K562 (cell line): ENCODE measurements around the gene MRPS26. TPM values are rescaled to one million over a fixed set of nuclear protein-coding genes. Genes with fewer than 3 reads are reported as not detected.
A peak's percentile ranks its signal among the peaks of the same experiment; 100 is the strongest.

Experiments
- ATAC-seq: fragments of 200-7000 bp; cut with Tn5 transposase; 3 replicates; pipeline ENCODE4 v1.9.1; 2020; ENCODE audit warnings: moderate library complexity
- BruUV-seq: library from RNA; stranded (reverse); fragments of 400-500 nt; replicated peaks from 2 replicates; lab custom pipeline; 2021; lab: Mats Ljungman, UMichigan
- CTCF ChIA-PET: fragments of 300-600 bp; formaldehyde crosslinking; extraction: SDS; loops from one replicate; lab custom pipeline; 2021; ENCODE audit warnings: low intra/inter-chr PET ratio; lab: Yijun Ruan, JAX
- POLR2A ChIA-PET: fragments of 300-600, 350-650 bp; sonication (Branson Sonifier 250); formaldehyde crosslinking; extraction: SDS; loops from one replicate; lab custom pipeline; 2021; ENCODE audit warnings: antibody characterized with exemption, inconsistent platforms; lab: Yijun Ruan, JAX
- DNase-seq, 4 experiments: peaks; one replicate each; pipeline versions ENCODE4 v3.0.0 to v3.0.0-alpha.2; 2011 to 2018; ENCODE audit warnings: low spot score in 3 of 4, mixed read lengths in 3 of 4; ENCODE audit errors: extremely low read depth in 1 of 4
- FAIRE-seq: peaks from 2 replicates; lab custom pipeline; 2011; peaks lifted over from hg19 to GRCh38; lab: Jason Lieb, UNC
- H2AFZ ChIP-seq: 2 replicates; pipeline ENCODE4 v1.6.0; 2011; ENCODE audit warnings: low read depth, low read length, control low read depth, inconsistent platforms
- H3K27ac ChIP-seq: fragments of 200-600 bp; 3 replicates; pipeline ENCODE4 v1.8.0; 2011; ENCODE audit warnings: low read depth, mild to moderate bottlenecking, control low read depth, inconsistent platforms, low read length, moderate library complexity, mixed read lengths; ENCODE audit errors: extremely low read depth
- H3K27me3 ChIP-seq, 2 experiments: fragments of 300-600 bp in 1 of 2; 2 replicates in 1 of 2; 3 replicates in 1 of 2; pipeline versions ENCODE4 v1.6.0 to v1.8.0; 2011; ENCODE audit warnings: inconsistent platforms in 2 of 2, low read length in 2 of 2, mild to moderate bottlenecking in 1 of 2, mixed read lengths in 1 of 2, moderate library complexity in 1 of 2; ENCODE audit not compliant: control insufficient read depth in 2 of 2, insufficient read depth in 2 of 2
- H3K36me3 ChIP-seq: fragments of 300-600 bp; 3 replicates; pipeline ENCODE4 v1.8.0; 2011; ENCODE audit warnings: mild to moderate bottlenecking, low read length, inconsistent platforms; ENCODE audit not compliant: control insufficient read depth, insufficient read depth
- H3K4me1 ChIP-seq, 2 experiments: fragments of 200-600 bp in 1 of 2; replicated peaks in 1 of 2; 2 replicates in 1 of 2; 3 replicates in 1 of 2; pipeline versions ENCODE4 v1.5.1 to v1.8.0; 2011; ENCODE audit warnings: inconsistent platforms in 2 of 2, low read length in 2 of 2, mild to moderate bottlenecking in 1 of 2, mixed read lengths in 1 of 2, moderate library complexity in 1 of 2; ENCODE audit not compliant: control insufficient read depth in 2 of 2, insufficient read depth in 2 of 2
- H3K4me2 ChIP-seq: 2 replicates; pipeline ENCODE4 v1.6.1; 2011; ENCODE audit warnings: low read length, control low read depth, inconsistent platforms, mixed read lengths; ENCODE audit not compliant: insufficient read depth
- H3K4me3 ChIP-seq: fragments of 200-600 bp; sonication (generic), shearing (Covaris generic); 2 replicates; pipeline ENCODE4 v1.5.1; 2016; ENCODE audit warnings: control low read depth, inconsistent platforms
- H3K79me2 ChIP-seq: fragments of 200-600 bp; 3 replicates; pipeline ENCODE4 v1.8.0; 2011; ENCODE audit warnings: low read length, inconsistent platforms; ENCODE audit not compliant: control insufficient read depth, insufficient read depth
- H3K9ac ChIP-seq, 2 experiments: 2 replicates each; pipeline versions ENCODE4 v1.6.0 to v1.6.1; 2011; ENCODE audit warnings: low read depth in 2 of 2, low read length in 2 of 2, control low read depth in 1 of 2, inconsistent platforms in 1 of 2, mild to moderate bottlenecking in 1 of 2, mixed read lengths in 1 of 2; ENCODE audit not compliant: insufficient read depth in 1 of 2
- H3K9me1 ChIP-seq: one replicate; pipeline ENCODE4 v1.6.0; 2011; ENCODE audit warnings: inconsistent platforms, mild to moderate bottlenecking, low read length, moderate library complexity; ENCODE audit not compliant: control insufficient read depth, insufficient read depth
- H3K9me3 ChIP-seq: replicated peaks from 2 replicates; pipeline ENCODE4 v1.5.1; 2011; ENCODE audit warnings: low read depth, low read length, inconsistent platforms; ENCODE audit not compliant: control insufficient read depth, insufficient read depth
- H4K20me1 ChIP-seq: replicated peaks from 2 replicates; pipeline ENCODE4 v1.6.1; 2011; ENCODE audit warnings: low read length, inconsistent platforms, mixed read lengths; ENCODE audit not compliant: control insufficient read depth, insufficient read depth
- ARID1B ChIP-seq: fragments of 450-650 bp; IDR thresholded peaks from 2 replicates; pipeline ENCODE4 v1.6.1; 2016; ENCODE audit warnings: antibody characterized with exemption, mild to moderate bottlenecking, inconsistent platforms
- BHLHE40 ChIP-seq: IDR thresholded peaks from 2 replicates; pipeline ENCODE4 v1.6.1; 2011; ENCODE audit warnings: low read length, improper control_type of control experiment
- CTBP1 ChIP-seq: fragments of 450-650 bp; IDR thresholded peaks from 2 replicates; pipeline ENCODE4 v1.6.1; 2016; ENCODE audit warnings: borderline replicate concordance
- MEF2D ChIP-seq: conservative IDR thresholded peaks from 2 replicates; pipeline ENCODE4 v1.6.1; 2016; ENCODE audit warnings: low read depth, missing genetic modification characterization, missing compliant biosample characterization
- NFE2 ChIP-seq: IDR thresholded peaks from 2 replicates; pipeline ENCODE4 v1.6.1; 2014; ENCODE audit warnings: antibody characterized with exemption, low read depth
- TCF3 ChIP-seq: sonication (generic); formaldehyde crosslinking; IDR thresholded peaks from 2 replicates; pipeline ENCODE4 v1.4.0; 2020; ENCODE audit warnings: mild to moderate bottlenecking, missing genetic modification reagents
- TEAD2 ChIP-seq: fragments of 450-650 bp; IDR thresholded peaks from 2 replicates; pipeline ENCODE4 v1.6.1; 2016; ENCODE audit warnings: missing genetic modification characterization, control low read depth, missing compliant biosample characterization
- ZNF212 ChIP-seq: fragments of 450-650 bp; formaldehyde crosslinking; IDR thresholded peaks from 2 replicates; pipeline ENCODE4 v1.4.0; 2020; ENCODE audit warnings: mild to moderate bottlenecking
- WGBS: fragments of 100-300 bp; shearing (Covaris generic); methylation state at CpG from one replicate; pipeline ENCODE4 v1.1.6; 2016; ENCODE audit warnings: low coverage, mixed read lengths; ENCODE audit not compliant: insufficient coverage; ENCODE audit errors: missing lambda C conversion rate; 5-methylcytosine and 5-hydroxymethylcytosine counted together
- in situ Hi-C: fragments of 300-500 bp; cut with MboI; formaldehyde crosslinking; loops from 4 replicates; pipeline ENCODE4 v1.15.0; 2018; ENCODE audit warnings: inconsistent platforms, mixed read lengths
- intact Hi-C: fragments of 100-400 bp; cut with micrococcal nuclease; formaldehyde crosslinking; loops from 2 replicates; pipeline ENCODE4 v1.14.2; 2022
- polyA plus RNA-seq, 8 experiments: library from polyadenylated mRNA; depleted of rRNA in 4 of 8; stranded (reverse) in 5 of 8; unstranded in 3 of 8; fragments of >200 nt; fragmentation: Nextera tagmentation in 2 of 8; fragmentation: Illumina TruSeq in 1 of 8; extraction: Ambion mirVana in 2 of 8; extraction: Trizol in 1 of 8; gene quantifications; 2 replicates each; pipeline versions ENCODE4 v1.2.1 to v1.2.3, GENCODE V29; 2011 to 2014; ENCODE audit warnings: inconsistent platforms in 1 of 8, missing spikeins in 1 of 8
- total RNA-seq, 7 experiments: library from RNA; depleted of rRNA in 6 of 7; stranded (reverse); fragments of >200 nt in 6 of 7; fragmentation: Illumina TruSeq in 2 of 7; extraction: Trizol in 2 of 7; gene quantifications; 2 replicates each; pipeline versions ENCODE4 v1.2.1 to v1.2.3, GENCODE V29; 2011 to 2021; ENCODE audit warnings: low replicate concordance in 1 of 7
- TF ChIP-seq, protein P1 (sequence below): sonication (generic); formaldehyde crosslinking; IDR thresholded peaks from 2 replicates; pipeline ENCODE4 v1.9.0; 2022; ENCODE audit warnings: mild to moderate bottlenecking, missing genetic modification reagents
- TF ChIP-seq, protein P2 (sequence below): fragments of 450-650 bp; IDR thresholded peaks from 2 replicates; pipeline ENCODE4 v1.7.1; 2018; ENCODE audit warnings: mild to moderate bottlenecking, low read depth; ENCODE audit not compliant: partially characterized antibody

The MRPS26 gene
- total and polyA plus RNA-seq, 9 of the 15 experiments (the other 6 are each of a cell fraction or from before 2014, with no cell fraction given), result 2.7 to 70.5 (median 28.8) TPM

DNA sequence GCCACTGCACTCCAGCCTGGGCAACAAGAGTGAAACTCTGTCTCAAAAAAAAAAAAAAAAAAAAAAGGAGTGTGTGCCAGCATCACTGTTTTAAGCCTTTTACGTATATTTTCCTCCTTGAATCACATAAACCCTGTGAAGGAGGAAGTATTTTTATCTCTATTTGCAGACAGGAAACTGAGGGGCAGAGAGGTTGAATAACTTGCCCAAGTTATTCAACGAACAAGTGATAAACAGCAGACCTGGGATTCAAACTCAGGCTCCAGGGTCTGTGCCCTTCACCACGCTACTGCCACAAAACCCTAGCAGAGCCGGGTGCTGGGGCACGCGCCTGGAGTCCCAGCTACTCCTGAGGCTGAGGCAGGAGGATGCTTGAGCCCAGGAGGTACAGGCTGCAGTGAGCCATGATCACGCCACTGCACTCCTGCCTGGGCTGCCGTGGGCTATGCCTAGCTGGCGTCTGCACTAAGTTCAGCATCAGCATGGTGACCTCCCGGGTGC lies 48.1 kb downstream of the MRPS26 start:
- ChIA-PET POLR2A (interaction anchor here (0.7 kb wide), 1 partner anchor 201 kb away, joined by 3 read pairs; no protein-coding TSS in a partner anchor), CTCF (no interaction called here)
- no peak overlapping the region for H3K4me3 ChIP-seq
- ATAC-seq (no peak), DNase-seq (no peak), FAIRE-seq (no peak)
- H3K9me3 ChIP-seq, result no peaks in the 10 kb centered on the region
- peak overlapping the region; percentile 59 for H2AFZ ChIP-seq
- WGBS, result 19% methylated on average over 7 of the region's 10 CpGs
- no peak overlapping the region for H3K27ac ChIP-seq
- TF ChIP-seq CTBP1 (peak; percentile 13; the same call in 1 of the 2 replicates), ARID1B (peak; percentile 37; the same call in 1 of the 2 replicates), ZNF212 (no peak), TCF3 (peak; percentile 43), TEAD2 (tag) (no peak), NFE2 (no peak), BHLHE40 (peak; percentile 55), MEF2D (no peak)
- TF ChIP-seq, protein P1, sequence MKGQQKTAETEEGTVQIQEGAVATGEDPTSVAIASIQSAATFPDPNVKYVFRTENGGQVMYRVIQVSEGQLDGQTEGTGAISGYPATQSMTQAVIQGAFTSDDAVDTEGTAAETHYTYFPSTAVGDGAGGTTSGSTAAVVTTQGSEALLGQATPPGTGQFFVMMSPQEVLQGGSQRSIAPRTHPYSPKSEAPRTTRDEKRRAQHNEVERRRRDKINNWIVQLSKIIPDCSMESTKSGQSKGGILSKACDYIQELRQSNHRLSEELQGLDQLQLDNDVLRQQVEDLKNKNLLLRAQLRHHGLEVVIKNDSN, result peak; percentile 46; the same call in 1 of the 2 replicates
- TF ChIP-seq, protein P2, sequence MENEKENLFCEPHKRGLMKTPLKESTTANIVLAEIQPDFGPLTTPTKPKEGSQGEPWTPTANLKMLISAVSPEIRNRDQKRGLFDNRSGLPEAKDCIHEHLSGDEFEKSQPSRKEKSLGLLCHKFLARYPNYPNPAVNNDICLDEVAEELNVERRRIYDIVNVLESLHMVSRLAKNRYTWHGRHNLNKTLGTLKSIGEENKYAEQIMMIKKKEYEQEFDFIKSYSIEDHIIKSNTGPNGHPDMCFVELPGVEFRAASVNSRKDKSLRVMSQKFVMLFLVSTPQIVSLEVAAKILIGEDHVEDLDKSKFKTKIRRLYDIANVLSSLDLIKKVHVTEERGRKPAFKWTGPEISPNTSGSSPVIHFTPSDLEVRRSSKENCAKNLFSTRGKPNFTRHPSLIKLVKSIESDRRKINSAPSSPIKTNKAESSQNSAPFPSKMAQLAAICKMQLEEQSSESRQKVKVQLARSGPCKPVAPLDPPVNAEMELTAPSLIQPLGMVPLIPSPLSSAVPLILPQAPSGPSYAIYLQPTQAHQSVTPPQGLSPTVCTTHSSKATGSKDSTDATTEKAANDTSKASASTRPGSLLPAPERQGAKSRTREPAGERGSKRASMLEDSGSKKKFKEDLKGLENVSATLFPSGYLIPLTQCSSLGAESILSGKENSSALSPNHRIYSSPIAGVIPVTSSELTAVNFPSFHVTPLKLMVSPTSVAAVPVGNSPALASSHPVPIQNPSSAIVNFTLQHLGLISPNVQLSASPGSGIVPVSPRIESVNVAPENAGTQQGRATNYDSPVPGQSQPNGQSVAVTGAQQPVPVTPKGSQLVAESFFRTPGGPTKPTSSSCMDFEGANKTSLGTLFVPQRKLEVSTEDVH, result no peak
- in situ Hi-C loops (no loop called here), intact Hi-C loops (no loop called here)
- H3K27me3 ChIP-seq, result no peaks in the 10 kb centered on the region
- no peaks in the 10 kb centered on the region for H3K36me3 ChIP-seq
- H3K79me2 ChIP-seq, result no peaks in the 10 kb centered on the region
- H3K4me2 ChIP-seq, result no peak overlapping the region
- peak overlapping the region in 1 of 2 experiments; percentile 6; a peak in 1 of 4 replicates for H3K9ac ChIP-seq
- no TSS peak for BruUV-seq
- H4K20me1 ChIP-seq, result no peaks in the 10 kb centered on the region
- peaks cover 10 to 23% of the 10 kb centered on the region in 2 experiments; a peak in 4 of 5 replicates for H3K4me1 ChIP-seq
- no peaks in the 10 kb centered on the region for H3K9me1 ChIP-seq
